Measurements from ENCODE around the gene CACNA2D2.

DNA sequence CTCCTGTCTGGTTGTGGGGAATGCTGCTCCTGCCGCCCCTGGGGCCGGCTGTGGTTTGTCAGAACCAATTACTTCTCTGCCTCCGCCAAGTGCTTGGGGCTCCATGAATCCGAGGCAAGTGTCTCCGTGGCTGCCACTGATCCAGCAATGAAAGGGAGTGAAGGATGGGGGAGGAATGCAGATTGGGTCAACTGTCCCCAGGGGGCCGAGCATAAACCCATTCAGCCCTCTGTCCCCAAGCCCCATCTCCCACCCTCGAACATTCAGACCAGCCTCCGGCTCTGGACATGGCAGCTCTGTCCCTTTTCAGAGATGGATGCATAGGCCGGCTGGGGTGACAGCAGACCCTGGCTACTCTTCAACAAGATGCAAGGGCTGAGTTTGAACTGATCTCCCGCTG, 35.5 kb downstream of the CACNA2D2 start:
- TF ChIP-seq, protein P1, sequence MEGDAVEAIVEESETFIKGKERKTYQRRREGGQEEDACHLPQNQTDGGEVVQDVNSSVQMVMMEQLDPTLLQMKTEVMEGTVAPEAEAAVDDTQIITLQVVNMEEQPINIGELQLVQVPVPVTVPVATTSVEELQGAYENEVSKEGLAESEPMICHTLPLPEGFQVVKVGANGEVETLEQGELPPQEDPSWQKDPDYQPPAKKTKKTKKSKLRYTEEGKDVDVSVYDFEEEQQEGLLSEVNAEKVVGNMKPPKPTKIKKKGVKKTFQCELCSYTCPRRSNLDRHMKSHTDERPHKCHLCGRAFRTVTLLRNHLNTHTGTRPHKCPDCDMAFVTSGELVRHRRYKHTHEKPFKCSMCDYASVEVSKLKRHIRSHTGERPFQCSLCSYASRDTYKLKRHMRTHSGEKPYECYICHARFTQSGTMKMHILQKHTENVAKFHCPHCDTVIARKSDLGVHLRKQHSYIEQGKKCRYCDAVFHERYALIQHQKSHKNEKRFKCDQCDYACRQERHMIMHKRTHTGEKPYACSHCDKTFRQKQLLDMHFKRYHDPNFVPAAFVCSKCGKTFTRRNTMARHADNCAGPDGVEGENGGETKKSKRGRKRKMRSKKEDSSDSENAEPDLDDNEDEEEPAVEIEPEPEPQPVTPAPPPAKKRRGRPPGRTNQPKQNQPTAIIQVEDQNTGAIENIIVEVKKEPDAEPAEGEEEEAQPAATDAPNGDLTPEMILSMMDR (IDR thresholded peaks at IDR 0.05): no peak
- no peak for TF ChIP-seq POLR2A (IDR thresholded peaks at IDR 0.05)
- TF ChIP-seq EP300 (IDR thresholded peaks at IDR 0.05): no peak
